ENCODE data around the gene RPL12. TPM values are rescaled to one million over a fixed set of nuclear protein-coding genes. Genes with fewer than 3 reads are reported as not detected.

Gene RPL12
- total and polyA plus RNA-seq, 9 of the 15 experiments (the other 6 are each of a cell fraction or from before 2014, with no cell fraction given): 1,614 to 4,558 (median 2,531) TPM

GRCh38 chr9:127418037-127418471, 33.2 kb downstream of the RPL12 start (continued):
- peak in 1 of 2 experiments; percentile 44; a peak in 2 of 4 replicates for TF ChIP-seq RAD21 (CRISPR knock-in tag; conservative IDR thresholded peaks at IDR 0.05 in 1 of 2, IDR thresholded peaks at IDR 0.05 in 1 of 2)
- TF ChIP-seq RBM22 (IDR thresholded peaks at IDR 0.05; ENCODE audit: low read depth, low read length, poor library complexity, severe bottlenecking): no peak
- TF ChIP-seq CBX1 (IDR thresholded peaks at IDR 0.05; ENCODE audit: low read depth): no peak
- TF ChIP-seq ZNF184 (CRISPR knock-in tag; IDR thresholded peaks at IDR 0.05): no peak
- no peak for TF ChIP-seq MXI1 (IDR thresholded peaks at IDR 0.05; ENCODE audit: low read depth, low read length)
- TF ChIP-seq, protein P1, sequence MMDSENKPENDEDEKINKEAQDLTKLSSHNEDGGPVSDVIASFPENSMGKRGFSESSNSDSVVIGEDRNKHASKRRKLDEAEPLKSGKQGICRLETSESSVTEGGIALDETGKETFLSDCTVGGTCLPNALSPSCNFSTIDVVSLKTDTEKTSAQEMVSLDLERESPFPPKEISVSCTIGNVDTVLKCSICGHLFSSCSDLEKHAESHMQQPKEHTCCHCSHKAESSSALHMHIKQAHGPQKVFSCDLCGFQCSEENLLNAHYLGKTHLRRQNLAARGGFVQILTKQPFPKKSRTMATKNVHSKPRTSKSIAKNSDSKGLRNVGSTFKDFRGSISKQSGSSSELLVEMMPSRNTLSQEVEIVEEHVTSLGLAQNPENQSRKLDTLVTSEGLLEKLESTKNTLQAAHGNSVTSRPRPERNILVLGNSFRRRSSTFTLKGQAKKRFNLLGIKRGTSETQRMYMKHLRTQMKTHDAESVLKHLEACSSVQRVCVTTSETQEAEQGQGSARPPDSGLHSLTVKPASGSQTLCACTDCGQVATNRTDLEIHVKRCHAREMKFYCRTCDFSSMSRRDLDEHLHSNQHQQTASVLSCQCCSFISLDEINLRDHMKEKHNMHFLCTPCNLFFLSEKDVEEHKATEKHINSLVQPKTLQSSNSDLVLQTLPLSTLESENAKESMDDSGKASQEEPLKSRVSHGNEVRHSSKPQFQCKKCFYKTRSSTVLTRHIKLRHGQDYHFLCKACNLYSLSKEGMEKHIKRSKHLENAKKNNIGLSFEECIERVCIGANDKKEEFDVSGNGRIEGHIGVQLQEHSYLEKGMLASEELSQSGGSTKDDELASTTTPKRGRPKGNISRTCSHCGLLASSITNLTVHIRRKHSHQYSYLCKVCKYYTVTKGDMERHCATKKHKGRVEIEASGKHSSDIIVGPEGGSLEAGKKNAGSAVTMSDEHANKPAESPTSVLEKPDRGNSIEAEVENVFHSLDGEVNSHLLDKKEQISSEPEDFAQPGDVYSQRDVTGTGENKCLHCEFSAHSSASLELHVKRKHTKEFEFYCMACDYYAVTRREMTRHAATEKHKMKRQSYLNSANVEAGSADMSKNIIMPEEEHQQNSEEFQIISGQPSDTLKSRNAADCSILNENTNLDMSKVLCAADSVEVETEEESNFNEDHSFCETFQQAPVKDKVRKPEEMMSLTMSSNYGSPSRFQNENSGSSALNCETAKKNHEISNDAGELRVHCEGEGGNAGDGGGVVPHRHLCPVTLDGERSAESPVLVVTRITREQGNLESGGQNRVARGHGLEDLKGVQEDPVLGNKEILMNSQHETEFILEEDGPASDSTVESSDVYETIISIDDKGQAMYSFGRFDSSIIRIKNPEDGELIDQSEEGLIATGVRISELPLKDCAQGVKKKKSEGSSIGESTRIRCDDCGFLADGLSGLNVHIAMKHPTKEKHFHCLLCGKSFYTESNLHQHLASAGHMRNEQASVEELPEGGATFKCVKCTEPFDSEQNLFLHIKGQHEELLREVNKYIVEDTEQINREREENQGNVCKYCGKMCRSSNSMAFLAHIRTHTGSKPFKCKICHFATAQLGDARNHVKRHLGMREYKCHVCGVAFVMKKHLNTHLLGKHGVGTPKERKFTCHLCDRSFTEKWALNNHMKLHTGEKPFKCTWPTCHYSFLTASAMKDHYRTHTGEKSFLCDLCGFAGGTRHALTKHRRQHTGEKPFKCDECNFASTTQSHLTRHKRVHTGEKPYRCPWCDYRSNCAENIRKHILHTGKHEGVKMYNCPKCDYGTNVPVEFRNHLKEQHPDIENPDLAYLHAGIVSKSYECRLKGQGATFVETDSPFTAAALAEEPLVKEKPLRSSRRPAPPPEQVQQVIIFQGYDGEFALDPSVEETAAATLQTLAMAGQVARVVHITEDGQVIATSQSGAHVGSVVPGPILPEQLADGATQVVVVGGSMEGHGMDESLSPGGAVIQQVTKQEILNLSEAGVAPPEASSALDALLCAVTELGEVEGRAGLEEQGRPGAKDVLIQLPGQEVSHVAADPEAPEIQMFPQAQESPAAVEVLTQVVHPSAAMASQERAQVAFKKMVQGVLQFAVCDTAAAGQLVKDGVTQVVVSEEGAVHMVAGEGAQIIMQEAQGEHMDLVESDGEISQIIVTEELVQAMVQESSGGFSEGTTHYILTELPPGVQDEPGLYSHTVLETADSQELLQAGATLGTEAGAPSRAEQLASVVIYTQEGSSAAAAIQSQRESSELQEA (IDR thresholded peaks at IDR 0.05; ENCODE audit: low read depth): no peak
- no peak for TF ChIP-seq NFE2L1 (tag; IDR thresholded peaks at IDR 0.05; ENCODE audit: borderline replicate concordance, low read depth)
- 0 out of 4 replicates have a peak, but pooled peaks of 1 of the 2 experiments have one; percentile 24 for TF ChIP-seq NRF1 (conservative IDR thresholded peaks at IDR 0.05 in 1 of 2, IDR thresholded peaks at IDR 0.05 in 1 of 2)
- TF ChIP-seq FUS (optimal IDR thresholded peaks at IDR 0.05; ENCODE audit: low read depth, low read length): no peak
- no peak for TF ChIP-seq ZFX (CRISPR knock-in tag; IDR thresholded peaks at IDR 0.05)
- no peak for TF ChIP-seq ZNF224 (CRISPR knock-in tag; IDR thresholded peaks at IDR 0.05)
- TF ChIP-seq PKNOX1 (IDR thresholded peaks at IDR 0.05): peak; percentile 51; the same call in 1 of the 2 replicates

Data from K562 (cell line).